Measurements from ENCODE around the gene NYAP2.

The NYAP2 gene

DNA sequence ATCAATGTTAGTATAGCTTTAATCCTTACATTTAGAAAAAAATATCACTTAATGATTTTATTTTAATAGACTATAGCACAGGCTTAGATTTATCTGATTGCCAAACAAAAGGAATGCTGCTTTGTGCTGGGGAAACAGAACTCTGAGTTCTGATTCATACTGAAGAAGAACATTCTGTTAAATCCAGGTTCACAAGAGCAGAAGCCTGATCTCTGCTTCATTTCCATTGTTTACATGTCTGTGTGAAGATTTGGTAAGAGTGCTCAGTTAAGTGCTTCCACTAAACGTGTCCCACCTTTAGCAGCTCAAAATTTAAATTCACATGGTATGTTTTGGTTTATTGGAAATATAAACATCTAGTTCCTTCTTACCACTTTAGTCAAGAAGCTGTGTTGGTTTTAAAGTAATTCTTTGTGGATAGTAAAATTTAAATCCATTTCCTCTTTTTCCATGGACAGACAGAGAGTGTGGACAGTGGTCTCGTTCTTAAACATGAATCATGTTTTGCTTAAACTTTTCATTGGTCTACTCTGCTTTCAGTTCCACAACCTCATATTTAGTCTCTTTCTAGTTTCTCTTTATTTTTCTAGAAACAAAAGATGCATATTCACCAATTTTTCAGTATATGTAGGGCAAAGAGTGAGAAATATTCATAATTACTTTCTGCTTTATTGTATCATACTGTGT is 59.1 kb downstream of the NYAP2 start:
- TF ChIP-seq, protein P1, sequence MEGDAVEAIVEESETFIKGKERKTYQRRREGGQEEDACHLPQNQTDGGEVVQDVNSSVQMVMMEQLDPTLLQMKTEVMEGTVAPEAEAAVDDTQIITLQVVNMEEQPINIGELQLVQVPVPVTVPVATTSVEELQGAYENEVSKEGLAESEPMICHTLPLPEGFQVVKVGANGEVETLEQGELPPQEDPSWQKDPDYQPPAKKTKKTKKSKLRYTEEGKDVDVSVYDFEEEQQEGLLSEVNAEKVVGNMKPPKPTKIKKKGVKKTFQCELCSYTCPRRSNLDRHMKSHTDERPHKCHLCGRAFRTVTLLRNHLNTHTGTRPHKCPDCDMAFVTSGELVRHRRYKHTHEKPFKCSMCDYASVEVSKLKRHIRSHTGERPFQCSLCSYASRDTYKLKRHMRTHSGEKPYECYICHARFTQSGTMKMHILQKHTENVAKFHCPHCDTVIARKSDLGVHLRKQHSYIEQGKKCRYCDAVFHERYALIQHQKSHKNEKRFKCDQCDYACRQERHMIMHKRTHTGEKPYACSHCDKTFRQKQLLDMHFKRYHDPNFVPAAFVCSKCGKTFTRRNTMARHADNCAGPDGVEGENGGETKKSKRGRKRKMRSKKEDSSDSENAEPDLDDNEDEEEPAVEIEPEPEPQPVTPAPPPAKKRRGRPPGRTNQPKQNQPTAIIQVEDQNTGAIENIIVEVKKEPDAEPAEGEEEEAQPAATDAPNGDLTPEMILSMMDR (conservative IDR thresholded peaks at IDR 0.05; ENCODE audit: control insufficient read depth, insufficient read depth, low read depth, low read length) = no peak
- H3K4me3 ChIP-seq (ENCODE audit: control insufficient read depth, low read depth, low read length) = no peak overlapping the region
- DNase-seq (ENCODE audit: low read depth) = no peak

DNA sequence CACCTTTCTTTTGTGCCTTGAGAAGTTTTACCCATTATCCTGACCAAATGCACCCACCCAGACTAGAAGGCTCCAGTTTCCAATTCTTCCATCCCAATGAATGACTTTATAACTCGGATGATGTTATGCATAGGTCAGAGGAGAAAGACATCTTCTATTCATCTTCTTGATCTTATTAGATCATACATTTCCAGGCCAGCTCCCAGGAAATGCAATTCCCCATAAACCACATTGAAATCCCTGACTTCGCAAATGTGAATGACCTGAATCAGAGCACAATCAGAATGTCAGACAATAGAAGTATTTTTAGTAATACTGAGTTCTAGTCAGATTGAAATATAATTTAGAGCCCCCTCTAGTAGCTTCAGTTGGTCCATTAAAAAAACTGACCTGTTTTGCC is 62.9 kb downstream of the NYAP2 start:
- no peak for DNase-seq (ENCODE audit: low read depth)
- TF ChIP-seq, protein P1 (conservative IDR thresholded peaks at IDR 0.05; ENCODE audit: control insufficient read depth, insufficient read depth, low read depth, low read length) = no peak
- no peak overlapping the region for H3K4me3 ChIP-seq (ENCODE audit: control insufficient read depth, low read depth, low read length)

DNA sequence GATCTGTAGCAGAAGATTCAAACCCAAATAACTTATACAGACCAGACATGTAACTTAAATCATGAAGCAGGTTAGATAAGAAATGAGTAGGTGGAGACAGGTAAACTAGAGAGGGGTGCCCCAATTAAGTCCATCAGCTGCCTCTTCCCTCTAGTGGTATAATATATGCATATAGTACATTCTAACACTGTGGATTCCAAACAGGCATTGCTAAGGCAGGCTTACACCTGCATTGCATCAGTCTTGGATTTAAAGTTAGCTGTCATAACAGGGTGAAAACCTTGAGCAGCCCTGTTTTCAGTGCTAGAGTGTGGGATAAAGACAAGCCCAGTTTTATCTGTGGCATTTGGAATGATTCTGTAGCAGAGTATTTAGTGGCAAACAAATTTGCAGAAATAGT is 63.4 kb downstream of the NYAP2 start:
- TF ChIP-seq, protein P1 (conservative IDR thresholded peaks at IDR 0.05; ENCODE audit: control insufficient read depth, insufficient read depth, low read depth, low read length) = no peak
- no peak for DNase-seq (ENCODE audit: low read depth)
- H3K4me3 ChIP-seq (ENCODE audit: control insufficient read depth, low read depth, low read length) = no peak overlapping the region

DNA sequence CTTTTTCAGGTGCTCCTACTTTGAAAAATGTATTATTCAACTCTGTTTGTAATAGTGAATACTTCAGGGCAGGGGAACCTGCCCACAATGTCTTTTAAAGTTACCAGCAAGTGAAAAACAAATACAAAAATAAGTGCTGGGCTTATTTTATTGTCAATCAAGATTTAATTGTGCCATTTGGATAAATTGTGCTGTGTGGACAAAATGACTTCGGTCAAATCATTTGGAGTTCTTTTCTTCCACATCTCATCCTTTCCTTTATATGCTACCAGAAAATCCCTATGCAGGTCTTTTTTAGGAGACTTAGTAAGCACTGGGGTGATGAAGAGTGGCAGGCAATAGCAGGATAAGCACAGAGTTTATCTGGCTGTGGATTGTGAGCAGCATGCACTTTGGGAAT is 63.9 kb downstream of the NYAP2 start:
- H3K4me3 ChIP-seq (ENCODE audit: control insufficient read depth, low read depth, low read length) = no peak overlapping the region
- DNase-seq (ENCODE audit: low read depth) = no peak
- TF ChIP-seq, protein P1 (conservative IDR thresholded peaks at IDR 0.05; ENCODE audit: control insufficient read depth, insufficient read depth, low read depth, low read length) = no peak

DNA sequence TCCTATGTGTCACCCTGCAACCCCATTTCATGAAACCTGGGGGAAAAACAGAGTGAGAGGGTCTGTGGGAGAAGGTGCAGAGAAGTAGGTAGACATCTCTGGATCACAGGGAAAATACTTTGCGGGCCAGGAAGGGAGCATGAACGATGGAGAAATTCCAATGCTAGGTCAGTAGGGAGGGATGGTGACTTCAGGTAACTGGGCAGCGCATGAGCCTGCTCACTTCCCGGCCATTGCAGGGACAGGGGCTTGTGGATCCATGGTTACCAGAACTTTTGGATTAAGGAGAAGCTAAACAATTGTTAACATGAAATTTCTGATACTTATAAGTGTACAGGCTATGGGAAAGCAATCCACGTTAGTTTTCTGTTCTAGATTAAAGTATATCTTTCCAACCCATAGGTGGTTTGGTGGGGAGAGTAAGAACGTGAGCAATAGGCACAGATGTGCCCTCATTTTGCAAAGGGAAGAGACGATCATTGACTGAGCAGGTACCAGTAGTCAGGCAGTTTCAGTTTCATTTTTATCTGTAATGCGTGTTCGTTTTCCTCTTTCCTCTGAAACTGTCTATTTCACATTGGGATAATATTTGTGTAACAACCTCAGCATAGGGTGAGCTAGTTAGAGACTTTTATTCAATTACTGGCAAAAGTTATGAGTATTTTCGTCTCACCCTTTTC is 65.0 kb downstream of the NYAP2 start:
- DNase-seq (ENCODE audit: low read depth) = no peak
- no peak overlapping the region for H3K4me3 ChIP-seq (ENCODE audit: control insufficient read depth, low read depth, low read length)

DNA sequence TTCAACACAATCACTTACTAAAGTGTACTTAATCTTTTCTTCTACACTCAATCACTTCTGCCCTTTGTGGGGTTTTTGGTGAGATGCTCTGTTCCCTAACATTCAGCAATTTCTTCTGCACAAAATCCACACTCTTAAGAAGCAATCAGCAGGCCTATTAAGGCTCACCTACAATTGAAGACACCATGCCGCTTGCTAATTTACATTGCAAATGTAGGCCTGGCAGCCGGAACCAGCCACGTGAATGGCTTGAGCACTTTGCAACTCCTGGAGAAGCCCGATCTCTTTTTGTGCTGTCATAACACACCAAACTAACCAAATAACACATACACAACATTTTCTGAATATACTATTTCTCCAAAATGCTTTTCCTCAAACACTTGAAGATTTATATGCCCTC is 66.3 kb downstream of the NYAP2 start:
- no peak overlapping the region for H3K4me3 ChIP-seq (ENCODE audit: control insufficient read depth, low read depth, low read length)
- DNase-seq (ENCODE audit: low read depth) = no peak

More for the DNA sequence above, 65.0 kb downstream of the NYAP2 start:
- TF ChIP-seq, protein P1 (conservative IDR thresholded peaks at IDR 0.05; ENCODE audit: control insufficient read depth, insufficient read depth, low read depth, low read length) = no peak

More for the DNA sequence above, 66.3 kb downstream of the NYAP2 start:
- TF ChIP-seq, protein P1 (conservative IDR thresholded peaks at IDR 0.05; ENCODE audit: control insufficient read depth, insufficient read depth, low read depth, low read length) = no peak

Measured in fibroblast of mammary gland (primary cell).